Activated T-helper 1 cell treated with anti-CD3 and anti-CD28 coated beads, Interleukin-12 subunit alpha, Interleukin-12 subunit beta, Interleukin-2, Interleukin-4 antibody, amounts not matched to agents 30 ng/mL and 10 ng/mL and 1 ng/mL, durations not matched to agents 14 hours and 24 hours and 36 hours (primary cell): Measurements from ENCODE around the gene SIK2. TPM values are rescaled to one million over a fixed set of nuclear protein-coding genes. Genes with fewer than 3 reads are reported as not detected.
"Not testable (repeated sequence)": the region's sequence is repeated elsewhere in the genome, so short reads cannot be mapped to it uniquely, and the experiment has no call there.

ENCODE experiments used
- DNase-seq: peaks from one replicate; pipeline ENCODE4 v3.0.0; 2021; ENCODE audit warnings: low spot score
- H3K27ac Mint-ChIP-seq: one replicate; pipeline ENCODE4 v1.8.0; 2021; ENCODE audit warnings: mild to moderate bottlenecking, mixed read lengths
- H3K27me3 Mint-ChIP-seq: one replicate; pipeline ENCODE4 v1.8.0; 2022; ENCODE audit warnings: mild to moderate bottlenecking, moderate library complexity, mixed read lengths; ENCODE audit not compliant: insufficient read depth
- H3K36me3 Mint-ChIP-seq: one replicate; pipeline ENCODE4 v1.8.0; 2021; ENCODE audit warnings: low read depth, mixed read lengths
- H3K4me1 Mint-ChIP-seq: one replicate; pipeline ENCODE4 v1.8.0; 2021; ENCODE audit warnings: low read depth, mixed read lengths
- H3K4me3 Mint-ChIP-seq: one replicate; pipeline ENCODE4 v1.8.0; 2021; ENCODE audit warnings: mild to moderate bottlenecking, moderate library complexity, mixed read lengths
- H3K9me3 Mint-ChIP-seq: one replicate; pipeline ENCODE4 v1.8.0; 2021; ENCODE audit warnings: mixed read lengths
- intact Hi-C: fragments of 100-400 bp; cut with micrococcal nuclease; formaldehyde crosslinking; loops from one replicate; pipeline ENCODE4 v1.15.1; 2024
- total RNA-seq: library from RNA; stranded (reverse); gene quantifications from 2 replicates; pipeline ENCODE4 v1.2.3, GENCODE V29; 2022

SIK2 gene
- total RNA-seq, 1 donor from 2014 or later = 10.0 TPM

DNA sequence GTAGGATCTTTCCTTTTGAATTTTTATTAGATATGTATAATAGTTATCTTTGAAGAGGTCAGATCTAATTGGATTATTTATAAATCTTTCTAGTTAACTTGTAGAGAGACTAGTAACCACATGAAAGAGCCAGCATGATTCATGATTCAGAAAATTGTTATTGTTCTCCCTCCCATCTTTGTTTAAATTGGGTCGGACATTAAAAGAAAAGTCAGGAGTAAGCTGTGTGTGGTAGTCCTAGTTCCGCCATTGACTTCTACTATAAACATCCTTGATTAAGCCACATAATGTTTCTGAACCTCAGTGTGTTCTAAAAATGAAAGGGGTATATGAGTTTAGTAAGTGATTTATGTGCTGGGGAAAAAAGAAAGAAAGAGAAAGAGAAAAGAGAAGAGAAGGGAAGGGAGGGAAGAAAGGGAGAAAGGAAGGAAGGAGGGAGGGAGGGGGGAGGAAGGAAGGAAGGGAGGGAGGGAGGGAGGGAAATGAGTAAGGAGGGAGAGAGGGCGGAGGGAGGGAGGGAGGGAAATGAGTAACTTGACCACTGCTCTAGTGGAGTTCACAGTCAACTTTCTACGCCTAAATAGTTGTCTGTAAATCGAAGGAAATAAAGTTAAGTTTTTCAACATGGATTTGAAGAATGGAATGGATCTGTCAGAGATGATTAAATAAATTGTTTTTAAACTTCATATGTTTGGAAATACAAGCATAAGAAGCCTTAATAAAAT lies 32.9 kb downstream of the SIK2 start:
- peaks cover 8% of the 10 kb centered on the region for H3K36me3 Mint-ChIP-seq
- H3K27me3 Mint-ChIP-seq = peaks cover 2% of the 10 kb centered on the region
- peaks cover 33% of the 10 kb centered on the region for H3K4me1 Mint-ChIP-seq
- no peak overlapping the region for H3K27ac Mint-ChIP-seq
- DNase-seq = no peak
- intact Hi-C loops = no loop called here
- no peak overlapping the region for H3K4me3 Mint-ChIP-seq
- no peaks in the 10 kb centered on the region for H3K9me3 Mint-ChIP-seq

DNA sequence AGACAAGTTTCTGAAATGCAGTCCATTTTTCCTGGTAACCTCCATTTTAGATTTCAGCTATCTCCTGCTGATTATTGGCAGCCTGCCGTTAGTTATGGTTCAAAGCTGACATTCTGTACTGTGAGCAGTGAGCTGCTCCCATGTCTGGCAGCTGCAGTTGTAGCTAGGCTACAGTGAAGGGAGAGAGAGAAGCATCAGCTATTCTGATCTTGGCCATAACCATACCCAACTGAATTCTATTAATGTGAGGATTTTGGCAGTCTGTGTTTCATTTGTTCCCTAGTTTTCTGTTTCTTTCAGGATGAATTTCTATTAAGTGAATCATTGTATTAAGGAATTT lies 33.4 kb downstream of the SIK2 start:
- no peaks in the 10 kb centered on the region for H3K9me3 Mint-ChIP-seq
- no peak overlapping the region for H3K27ac Mint-ChIP-seq
- H3K4me3 Mint-ChIP-seq = no peak overlapping the region
- H3K4me1 Mint-ChIP-seq = peaks cover 33% of the 10 kb centered on the region
- intact Hi-C loops = no loop called here
- DNase-seq = no peak
- H3K27me3 Mint-ChIP-seq = peaks cover 2% of the 10 kb centered on the region
- peaks cover 8% of the 10 kb centered on the region for H3K36me3 Mint-ChIP-seq

DNA sequence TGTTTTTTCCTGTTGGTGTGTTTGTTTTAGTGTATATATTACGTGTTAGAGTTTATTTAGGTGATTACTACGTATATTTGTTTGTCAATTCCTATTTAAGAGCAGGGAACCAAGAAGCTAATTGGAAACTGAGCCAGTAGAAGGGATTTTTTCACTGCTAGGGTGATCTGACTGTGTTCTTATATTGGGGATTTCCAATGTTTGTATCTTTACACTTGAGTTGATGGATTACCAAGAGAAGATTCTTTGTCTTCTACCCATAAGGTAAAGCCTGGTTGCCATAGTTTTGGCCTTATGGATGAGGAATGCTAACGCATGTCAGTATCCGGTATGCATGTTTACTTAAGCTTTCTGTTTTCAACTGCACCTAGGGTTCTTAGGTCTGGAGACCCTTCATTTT lies 35.6 kb downstream of the SIK2 start:
- Mint-ChIP-seq H3K27me3 (peaks cover 2% of the 10 kb centered on the region), H3K27ac (no peak overlapping the region), H3K4me3 (no peak overlapping the region), H3K36me3 (peaks cover 12% of the 10 kb centered on the region), H3K9me3 (no peaks in the 10 kb centered on the region), H3K4me1 (peaks cover 33% of the 10 kb centered on the region)
- DNase-seq = no peak
- intact Hi-C loops = no loop called here

DNA sequence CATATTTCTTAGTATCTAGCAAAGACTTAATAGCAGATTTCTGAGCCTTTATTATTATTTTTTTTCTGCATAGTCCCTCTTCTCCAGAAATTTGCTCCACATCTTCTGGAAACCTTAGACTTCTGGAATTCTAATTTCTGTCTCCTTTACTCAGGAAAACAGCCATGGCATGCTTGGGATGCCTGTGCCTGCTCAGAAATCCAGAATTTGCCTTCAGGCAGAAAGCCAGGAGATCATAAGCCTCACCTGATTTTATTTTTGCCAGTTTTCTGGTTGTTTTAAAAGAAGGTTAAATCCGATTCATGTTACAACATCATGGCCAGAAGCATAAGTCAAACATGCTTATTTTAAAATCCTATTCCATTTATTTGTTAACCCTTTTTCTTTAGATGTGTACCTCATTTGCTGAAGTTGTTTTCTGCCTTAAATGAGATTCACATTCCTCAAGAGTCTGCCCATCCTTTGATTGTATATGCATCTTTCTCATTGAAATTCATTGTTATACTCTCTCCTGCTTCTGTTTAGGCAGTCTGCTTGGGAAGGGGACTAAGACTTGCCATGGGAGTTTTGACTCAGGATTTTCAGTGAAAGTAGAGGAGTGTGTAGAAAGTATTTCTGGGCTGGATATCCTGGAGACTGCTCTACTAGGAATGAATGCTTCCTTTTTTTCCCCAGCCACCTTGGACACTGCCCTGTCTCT lies 37.1 kb downstream of the SIK2 start:
- Mint-ChIP-seq H3K27ac (no peak overlapping the region), H3K27me3 (peaks cover 2% of the 10 kb centered on the region), H3K4me1 (peaks cover 24% of the 10 kb centered on the region), H3K9me3 (no peaks in the 10 kb centered on the region), H3K36me3 (peaks cover 12% of the 10 kb centered on the region), H3K4me3 (no peak overlapping the region)
- DNase-seq = no peak
- intact Hi-C loops = no loop called here

DNA sequence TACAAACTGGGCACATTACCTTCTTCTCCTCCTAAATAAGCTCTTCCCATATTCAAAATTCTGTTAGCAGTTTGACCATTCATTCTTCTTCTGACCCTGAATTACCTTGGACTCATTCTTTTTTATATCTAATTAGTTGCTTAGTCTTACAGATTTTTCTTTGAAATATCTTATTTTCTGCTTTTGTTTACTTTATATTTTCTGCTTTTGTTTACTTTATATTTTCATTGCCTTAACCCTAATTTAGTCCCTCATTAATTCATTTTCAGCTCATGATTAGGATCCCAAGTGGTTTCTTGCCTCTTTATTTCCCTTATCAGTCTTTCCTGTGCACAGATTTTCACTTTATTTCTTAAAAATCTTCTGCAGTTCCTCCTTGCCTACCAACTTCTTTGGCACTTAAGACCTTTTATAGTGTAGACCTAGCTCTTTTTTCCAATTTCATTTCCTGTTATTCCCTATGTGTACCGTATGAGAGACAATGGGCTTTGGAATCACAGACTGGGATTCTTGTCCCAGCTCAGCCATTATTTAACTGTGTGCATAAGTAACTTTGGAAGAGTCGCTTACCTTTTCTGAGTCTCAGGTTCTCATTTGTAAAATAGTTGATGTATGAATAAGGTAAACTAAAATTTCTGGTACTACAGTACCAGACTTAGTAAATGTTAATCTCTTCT lies 39.2 kb downstream of the SIK2 start:
- H3K27me3 Mint-ChIP-seq = peaks cover 2% of the 10 kb centered on the region
- H3K9me3 Mint-ChIP-seq = no peaks in the 10 kb centered on the region
- peaks cover 14% of the 10 kb centered on the region for H3K4me1 Mint-ChIP-seq
- no peak for DNase-seq
- intact Hi-C loops = no loop called here
- no peak overlapping the region for H3K27ac Mint-ChIP-seq
- H3K36me3 Mint-ChIP-seq = peaks cover 10% of the 10 kb centered on the region
- H3K4me3 Mint-ChIP-seq = no peak overlapping the region

DNA sequence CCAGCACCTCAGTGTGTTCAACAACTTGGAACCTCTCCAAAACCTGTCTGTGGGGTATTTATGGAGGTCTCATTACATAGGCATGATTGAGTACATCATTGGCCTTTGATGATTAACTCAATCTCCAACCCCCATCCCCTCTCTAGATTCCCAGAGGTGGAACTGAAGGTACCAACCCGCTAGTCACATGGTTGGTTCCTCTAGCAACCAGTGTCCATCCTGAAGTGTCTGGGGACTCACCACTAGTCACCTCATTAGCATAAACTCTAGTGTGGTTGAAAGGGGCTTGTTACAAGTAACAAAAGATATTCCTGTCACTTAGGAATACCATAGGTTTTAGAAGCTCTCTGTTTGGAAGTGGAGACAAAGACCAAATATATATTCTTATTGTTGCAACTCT lies 40.3 kb downstream of the SIK2 start:
- DNase-seq = no peak
- Mint-ChIP-seq H3K4me3 (no peak overlapping the region), H3K36me3 (peaks cover 10% of the 10 kb centered on the region), H3K27ac (no peak overlapping the region), H3K27me3 (peaks cover 2% of the 10 kb centered on the region), H3K4me1 (peaks cover 14% of the 10 kb centered on the region), H3K9me3 (no peaks in the 10 kb centered on the region)
- intact Hi-C loops = no loop called here

DNA sequence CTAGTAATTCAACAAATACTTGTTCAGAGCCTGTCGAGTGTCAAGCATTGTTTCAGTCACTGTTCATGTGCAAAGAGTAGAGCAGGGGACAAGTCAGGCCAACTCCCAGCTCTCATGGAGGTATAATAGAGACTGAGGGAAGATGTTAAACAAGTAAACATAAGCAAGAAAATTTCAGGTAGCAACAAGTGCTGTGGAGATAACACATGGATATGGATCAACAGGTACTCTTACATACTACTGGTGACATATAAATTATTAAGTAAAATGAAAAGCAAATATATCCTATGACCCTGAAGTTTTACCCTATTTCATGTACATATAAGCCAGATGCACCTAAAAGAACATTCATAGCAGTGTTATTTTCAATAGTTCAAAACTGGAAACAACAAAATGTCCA lies 42.7 kb downstream of the SIK2 start:
- no peaks in the 10 kb centered on the region for H3K27me3 Mint-ChIP-seq
- H3K27ac Mint-ChIP-seq = no peak overlapping the region
- no peaks in the 10 kb centered on the region for H3K4me1 Mint-ChIP-seq
- H3K9me3 Mint-ChIP-seq = no peaks in the 10 kb centered on the region
- no peak for DNase-seq
- peaks cover 4% of the 10 kb centered on the region for H3K36me3 Mint-ChIP-seq
- intact Hi-C loops = no loop called here
- H3K4me3 Mint-ChIP-seq = no peak overlapping the region

DNA sequence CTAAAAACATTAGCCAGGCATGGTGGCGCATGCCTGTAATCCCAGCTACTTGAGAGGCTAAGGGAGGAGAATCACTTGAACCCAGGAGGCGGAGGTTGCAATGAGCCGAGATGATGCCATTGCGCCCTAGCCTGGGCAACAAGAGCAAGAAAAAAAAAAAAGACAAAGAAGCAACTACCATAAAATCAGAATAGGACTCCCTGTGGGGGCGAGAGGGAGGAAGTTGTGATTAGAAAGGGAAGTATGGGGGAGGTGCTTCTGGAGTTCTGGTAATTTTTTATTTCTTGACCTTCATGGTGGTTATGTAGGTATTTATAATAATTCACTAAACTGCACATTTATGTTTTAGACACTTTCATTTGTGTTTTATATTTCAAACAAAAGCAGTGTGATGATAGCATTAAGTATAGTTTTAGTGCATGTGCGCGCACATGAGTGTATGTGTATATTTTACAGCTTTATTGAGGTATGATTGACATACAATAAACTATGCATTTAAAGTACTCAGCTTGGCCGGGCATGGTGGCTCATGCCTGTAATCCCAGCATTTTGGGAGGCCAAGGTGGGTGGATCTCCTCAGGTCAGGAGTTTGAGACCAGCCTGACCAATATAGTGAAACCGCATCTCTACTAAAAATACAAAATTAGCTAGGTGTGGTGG lies 43.5 kb downstream of the SIK2 start:
- no peak for DNase-seq
- Mint-ChIP-seq H3K36me3 (peaks cover 4% of the 10 kb centered on the region), H3K4me1 (no peaks in the 10 kb centered on the region), H3K27me3 (no peaks in the 10 kb centered on the region), H3K27ac (no peak overlapping the region), H3K9me3 (no peaks in the 10 kb centered on the region), H3K4me3 (no peak overlapping the region)
- intact Hi-C loops = no loop called here

DNA sequence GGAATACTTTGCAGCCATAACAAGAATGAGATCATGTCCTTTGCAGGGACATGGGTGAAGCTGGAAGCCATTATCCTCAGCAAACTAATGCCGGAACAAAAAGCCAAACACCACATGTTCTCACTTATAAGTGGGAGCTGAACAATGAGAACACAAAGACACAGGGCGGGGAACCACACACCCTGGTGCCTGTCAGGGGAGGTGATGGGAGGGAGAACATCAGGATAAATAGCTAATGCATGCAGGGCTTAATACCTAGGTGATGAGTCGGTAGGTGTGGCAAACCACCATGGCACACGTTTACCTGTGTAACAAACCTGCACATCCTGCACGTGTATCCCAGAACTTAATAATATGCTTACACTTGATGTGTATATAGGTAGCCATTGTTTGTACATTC lies 49.1 kb downstream of the SIK2 start:
- intact Hi-C loops, H3K9me3 Mint-ChIP-seq: not testable (repeated sequence)

DNA sequence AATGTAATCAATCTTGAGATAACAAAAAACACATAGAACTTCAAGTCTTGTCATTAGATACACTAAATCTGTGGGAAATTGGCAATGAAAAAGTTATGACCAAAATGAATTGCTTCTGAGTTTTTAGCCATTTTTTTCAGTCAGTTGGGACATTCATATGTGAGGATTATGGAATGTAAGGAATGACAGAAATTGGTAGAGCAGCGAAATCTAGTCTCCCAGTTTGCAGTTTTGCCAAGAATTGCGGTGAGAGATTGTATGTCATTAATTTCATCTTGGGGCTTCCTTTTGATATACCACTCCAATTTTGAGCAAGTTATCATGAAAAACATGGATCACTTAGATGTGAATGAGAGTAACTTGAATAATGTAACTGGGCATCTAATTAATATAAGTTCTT lies 49.9 kb downstream of the SIK2 start:
- DNase-seq = no peak
- Mint-ChIP-seq H3K4me3 (no peak overlapping the region), H3K4me1 (no peaks in the 10 kb centered on the region), H3K9me3 (no peaks in the 10 kb centered on the region), H3K27ac (no peak overlapping the region), H3K36me3 (peaks cover 3% of the 10 kb centered on the region), H3K27me3 (no peaks in the 10 kb centered on the region)
- intact Hi-C loops = no loop called here

More for the DNA sequence above, 49.1 kb downstream of the SIK2 start:
- not testable (repeated sequence) for H3K27ac Mint-ChIP-seq, H3K4me3 Mint-ChIP-seq, H3K27me3 Mint-ChIP-seq, H3K36me3 Mint-ChIP-seq, DNase-seq, H3K4me1 Mint-ChIP-seq

DNA sequence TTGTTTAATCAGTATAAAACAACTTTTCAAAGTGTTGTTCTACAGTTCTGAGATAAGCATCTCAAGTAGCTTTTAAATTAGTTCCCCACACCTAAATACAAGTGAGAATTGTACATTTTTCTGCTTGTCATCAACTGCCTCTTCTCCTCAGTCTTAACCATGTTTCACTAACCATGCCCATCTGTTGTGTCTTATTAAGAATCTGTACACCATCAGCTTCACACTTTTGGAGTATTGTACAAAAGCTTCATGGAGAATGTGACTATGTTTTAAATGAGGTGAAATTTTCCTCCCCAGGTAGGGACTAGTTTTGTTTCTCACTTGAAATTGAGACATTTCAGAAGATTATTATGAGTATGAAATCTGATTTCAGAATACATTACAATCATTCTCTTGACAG lies 52.4 kb downstream of the SIK2 start:
- Mint-ChIP-seq H3K27me3 (no peaks in the 10 kb centered on the region), H3K27ac (no peak overlapping the region), H3K4me3 (no peak overlapping the region), H3K4me1 (no peaks in the 10 kb centered on the region), H3K36me3 (peaks cover 3% of the 10 kb centered on the region), H3K9me3 (no peaks in the 10 kb centered on the region)
- DNase-seq = no peak
- intact Hi-C loops = no loop called here

DNA sequence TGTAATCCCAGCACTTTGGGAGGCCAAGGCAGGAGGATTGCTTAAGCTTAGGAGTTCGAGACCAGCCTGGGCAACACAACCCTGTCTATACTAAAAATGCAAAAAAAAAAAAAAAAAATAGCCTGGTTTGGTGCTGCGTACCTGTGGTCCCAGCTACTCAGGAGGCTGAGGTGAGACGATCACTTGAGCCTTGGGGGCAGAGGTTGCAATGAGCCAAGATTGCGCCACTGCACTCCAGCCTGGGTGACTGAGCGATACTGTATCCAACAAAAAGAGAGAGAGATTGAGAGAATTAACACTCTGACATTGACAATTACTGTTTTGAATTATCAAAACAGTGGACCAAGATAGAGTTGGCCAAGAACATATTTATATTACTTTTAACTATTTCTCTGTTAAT lies 53.7 kb downstream of the SIK2 start:
- no peak for DNase-seq
- H3K4me3 Mint-ChIP-seq = no peak overlapping the region
- no peaks in the 10 kb centered on the region for H3K4me1 Mint-ChIP-seq
- intact Hi-C loops = no loop called here
- H3K27me3 Mint-ChIP-seq = no peaks in the 10 kb centered on the region
- H3K9me3 Mint-ChIP-seq = no peaks in the 10 kb centered on the region
- peaks cover 3% of the 10 kb centered on the region for H3K36me3 Mint-ChIP-seq
- H3K27ac Mint-ChIP-seq = no peak overlapping the region

DNA sequence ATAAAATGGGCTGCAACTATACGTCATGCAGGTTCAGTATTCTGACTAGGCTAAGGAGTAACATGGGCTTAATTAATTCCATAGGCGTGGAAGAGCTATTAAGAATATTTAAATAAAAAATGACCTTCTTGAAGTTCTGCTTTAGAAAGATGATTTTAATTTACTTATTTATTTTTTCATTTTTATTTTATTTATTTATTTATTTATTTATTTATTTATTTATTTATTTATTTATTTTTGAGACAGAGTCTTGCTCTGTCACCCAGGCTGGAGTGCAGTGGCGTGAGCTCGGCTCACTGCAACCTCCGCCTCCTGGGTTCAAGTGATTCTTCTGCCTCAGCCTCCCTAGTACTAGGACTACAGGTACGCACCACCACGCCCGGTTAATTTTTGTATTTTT lies 55.7 kb downstream of the SIK2 start:
- H3K36me3 Mint-ChIP-seq, H3K4me1 Mint-ChIP-seq, H3K27me3 Mint-ChIP-seq, H3K27ac Mint-ChIP-seq, intact Hi-C loops, H3K9me3 Mint-ChIP-seq, DNase-seq, H3K4me3 Mint-ChIP-seq: not testable (repeated sequence)
